Adrenal gland (tissue), 12 donors: ENCODE results near the gene TXLNB. TPM values are rescaled to one million over a fixed set of nuclear protein-coding genes. Genes with fewer than 3 reads are reported as not detected.
"Not testable (repeated sequence)": the region's sequence is repeated elsewhere in the genome, so short reads cannot be mapped to it uniquely, and the experiment has no call there.

Experiments
- DNase-seq, 7 donors: peaks; one replicate each; pipeline ENCODE4 v3.0.0-alpha.2; 2019 to 2020
- H3K27ac ChIP-seq, 5 donors: fragments of 200-600 bp; sonication (generic) in 4 of 5; 1 replicate in 3 of 5; 2 replicates in 2 of 5; pipeline versions ENCODE4 v1.5.1 to v1.8.0; 2016 to 2020; ENCODE audit warnings: mild to moderate bottlenecking in 1 of 5
- H3K27me3 ChIP-seq: fragments of 200-600 bp; 2 replicates; pipeline ENCODE4 v1.8.0; 2021
- H3K36me3 ChIP-seq, 2 donors: fragments of 200-600 bp; replicated peaks in 1 of 2; 1 replicate in 1 of 2; 2 replicates in 1 of 2; pipeline versions ENCODE4 v1.5.1 to v1.8.0; 2018 to 2022
- H3K4me1 ChIP-seq, 2 donors: fragments of 200-600 bp; replicated peaks in 1 of 2; 1 replicate in 1 of 2; 2 replicates in 1 of 2; pipeline versions ENCODE4 v1.5.1 to v1.8.0; 2018 to 2021
- H3K4me3 ChIP-seq, 4 donors: fragments of 200-600 bp; sonication (generic) in 3 of 4; one replicate each; pipeline ENCODE4 v1.5.1; 2016 to 2018
- H3K9me3 ChIP-seq, 3 donors: fragments of 200-600 bp; sonication (generic) in 1 of 3; replicated peaks in 1 of 3; 1 replicate in 2 of 3; 2 replicates in 1 of 3; pipeline versions ENCODE4 v1.5.1 to v1.8.0; 2016 to 2021
- POLR2A ChIP-seq, 2 donors: fragments of 450-650 bp; IDR thresholded peaks; one replicate each; pipeline ENCODE4 v1.6.1; 2017; ENCODE audit warnings: antibody characterized with exemption in 2 of 2, mild to moderate bottlenecking in 2 of 2, moderate library complexity in 1 of 2
- WGBS, 4 donors: extraction: QIAGEN DNeasy Blood & Tissue Kit in 2 of 4; methylation state at CpG; one replicate each; pipeline versions ENCODE4 v1.1.5 to v1.1.7; 2013 to 2017; 5-methylcytosine and 5-hydroxymethylcytosine counted together
- intact Hi-C, 2 donors: fragments of 100-400 bp; cut with DNase I; formaldehyde crosslinking; loops; one replicate each; pipeline versions ENCODE4 v1.14.1 to v1.15.0; 2022 to 2023
- polyA plus RNA-seq, 3 donors: library from polyadenylated mRNA; stranded (reverse); fragments of 200-250 nt in 2 of 3; fragments of 350-450 nt in 1 of 3; fragmentation: Illumina TruSeq in 1 of 3; extraction: RNeasy Lipid Tissue Mini Kit (QIAGEN cat#74804) in 1 of 3; gene quantifications; one replicate each; pipeline ENCODE4 v1.2.3, GENCODE V29; 2013 to 2014
- total RNA-seq, 9 donors: library from RNA; depleted of rRNA in 4 of 9; stranded (reverse); fragments of >200 nt in 4 of 9; fragments of 120-200 nt in 1 of 9; fragmentation: NEBNext Ultra II Directional in 1 of 9; extraction: Animal tissue kit (Norgen Biotek cat#: 25700) in 1 of 9; gene quantifications; one replicate each; pipeline versions ENCODE4 v1.1.0 to v1.2.4, GENCODE V29; 2013 to 2023
- TF ChIP-seq, protein P1 (sequence below), 6 experiments: fragments of 450-650 bp in 4 of 6; fragments of 200-600 bp in 2 of 6; sonication (generic) in 1 of 6; IDR thresholded peaks; 1 replicate in 5 of 6; 2 replicates in 1 of 6; pipeline versions ENCODE4 v1.5.1 to v1.8.0; 2016 to 2021; ENCODE audit warnings: antibody characterized with exemption in 6 of 6, mild to moderate bottlenecking in 2 of 6, moderate library complexity in 1 of 6
- donor health status: healthy with polysubstance abuse.
- donor health status: Bipolar disorder and iron deficiency.
- donor health status: DM: yes; HTN: yes; CAD: no.
- donor health status: DM: no; HTN: no; CAD: no.
- donor health status: DM: no; HTN: no; CAD: no.
- donor health status: DM: yes; HTN: yes; CAD: no.

TXLNB gene
- total and polyA plus RNA-seq, 12 donors: 0.25 to 9.5 (median 2.2) TPM

DNA sequence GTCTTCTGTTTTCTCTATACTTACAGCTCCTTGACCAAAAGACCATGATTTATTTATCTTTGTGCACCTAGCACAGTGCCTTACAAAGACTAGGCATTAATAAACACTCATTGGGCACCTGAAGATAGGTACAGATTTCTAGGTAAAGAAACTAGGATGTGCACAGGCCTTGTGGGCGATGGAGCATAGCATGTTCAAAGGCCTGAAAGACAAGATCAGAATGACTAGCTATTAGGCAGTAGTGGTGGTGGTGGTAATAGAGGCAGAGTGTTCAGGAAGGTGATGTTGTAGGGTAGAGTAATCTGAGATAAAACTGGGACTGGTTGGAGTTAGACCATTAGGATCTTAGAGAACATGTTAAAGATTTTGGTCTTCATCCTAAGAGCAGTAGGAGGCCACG, 3.9 kb downstream of the TXLNB start:
- Histone ChIP-seq H3K36me3 (no peaks in the 10 kb centered on the region), H3K27ac (no peak overlapping the region), H3K9me3 (no peaks in the 10 kb centered on the region), H3K27me3 (no peaks in the 10 kb centered on the region), H3K4me1 (peaks cover 11 to 26% of the 10 kb centered on the region in 2 donors), H3K4me3 (no peak overlapping the region)
- intact Hi-C loops: no loop called here
- DNase-seq: no peak
- TF ChIP-seq, protein P1, sequence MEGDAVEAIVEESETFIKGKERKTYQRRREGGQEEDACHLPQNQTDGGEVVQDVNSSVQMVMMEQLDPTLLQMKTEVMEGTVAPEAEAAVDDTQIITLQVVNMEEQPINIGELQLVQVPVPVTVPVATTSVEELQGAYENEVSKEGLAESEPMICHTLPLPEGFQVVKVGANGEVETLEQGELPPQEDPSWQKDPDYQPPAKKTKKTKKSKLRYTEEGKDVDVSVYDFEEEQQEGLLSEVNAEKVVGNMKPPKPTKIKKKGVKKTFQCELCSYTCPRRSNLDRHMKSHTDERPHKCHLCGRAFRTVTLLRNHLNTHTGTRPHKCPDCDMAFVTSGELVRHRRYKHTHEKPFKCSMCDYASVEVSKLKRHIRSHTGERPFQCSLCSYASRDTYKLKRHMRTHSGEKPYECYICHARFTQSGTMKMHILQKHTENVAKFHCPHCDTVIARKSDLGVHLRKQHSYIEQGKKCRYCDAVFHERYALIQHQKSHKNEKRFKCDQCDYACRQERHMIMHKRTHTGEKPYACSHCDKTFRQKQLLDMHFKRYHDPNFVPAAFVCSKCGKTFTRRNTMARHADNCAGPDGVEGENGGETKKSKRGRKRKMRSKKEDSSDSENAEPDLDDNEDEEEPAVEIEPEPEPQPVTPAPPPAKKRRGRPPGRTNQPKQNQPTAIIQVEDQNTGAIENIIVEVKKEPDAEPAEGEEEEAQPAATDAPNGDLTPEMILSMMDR (IDR thresholded peaks at IDR 0.05): no peak
- no peak for TF ChIP-seq POLR2A (IDR thresholded peaks at IDR 0.05)
- WGBS, 4 donors: 92 to 100% (median 96%) methylated on average over 2 of the region's 2 CpGs

DNA sequence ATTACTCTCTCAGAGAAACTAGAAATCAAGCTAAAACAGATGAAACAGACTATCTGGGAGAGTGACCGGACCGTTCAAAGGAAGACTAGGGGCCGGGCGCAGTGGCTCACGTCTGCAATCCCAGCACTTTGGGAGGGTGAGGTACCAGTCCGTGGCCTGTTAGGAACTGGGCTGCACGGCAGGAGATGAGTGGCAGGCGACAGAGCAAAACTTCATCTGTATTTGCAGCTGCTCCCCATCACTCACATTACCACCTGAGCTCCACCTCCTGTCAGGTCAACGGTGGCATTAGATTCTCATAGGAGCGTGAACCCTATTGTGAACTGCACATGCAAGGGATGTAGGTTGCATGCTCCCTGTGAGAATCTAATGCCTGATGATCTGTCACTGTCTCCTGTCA, 5.4 kb downstream of the TXLNB start:
- H3K4me3 ChIP-seq, H3K27ac ChIP-seq, H3K36me3 ChIP-seq, H3K27me3 ChIP-seq, intact Hi-C loops, H3K9me3 ChIP-seq, DNase-seq: not testable (repeated sequence)
- H3K4me1 ChIP-seq: peaks cover 11 to 15% of the 10 kb centered on the region in 2 donors
- WGBS, 4 donors: 90 to 97% (median 93%) methylated on average over 8 to 10 of the region's 10 CpGs

DNA sequence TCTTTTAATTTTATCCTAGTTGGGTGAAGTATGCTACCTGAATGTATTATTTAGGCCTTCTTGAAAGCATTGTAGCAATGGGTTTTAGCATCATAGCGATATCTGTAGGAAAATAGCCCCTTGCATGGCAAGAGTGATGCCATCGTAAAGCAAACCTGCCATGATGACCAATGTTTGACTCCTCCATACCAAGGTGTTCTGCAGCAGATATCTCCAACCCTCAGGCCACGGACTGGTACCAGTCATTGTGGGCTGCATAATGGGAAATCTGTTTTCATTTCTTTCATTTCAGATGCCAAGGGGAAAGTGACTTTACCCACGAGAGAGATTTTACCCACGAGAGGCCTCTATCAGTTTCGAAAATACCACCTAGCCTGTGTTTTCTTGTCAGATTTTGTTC, 6.2 kb downstream of the TXLNB start:
- no peak for TF ChIP-seq POLR2A (IDR thresholded peaks at IDR 0.05)
- no peaks in the 10 kb centered on the region for H3K36me3 ChIP-seq
- no peaks in the 10 kb centered on the region for H3K9me3 ChIP-seq
- peaks cover 7 to 12% of the 10 kb centered on the region in 2 donors for H3K4me1 ChIP-seq
- intact Hi-C loops: no loop called here
- peak overlapping the region in 1 of 5 donors; percentile 40 for H3K27ac ChIP-seq
- H3K4me3 ChIP-seq: no peak overlapping the region
- DNase-seq: no peak
- no peaks in the 10 kb centered on the region for H3K27me3 ChIP-seq
- 59 to 71% (median 64%) methylated on average over 6 of the region's 6 CpGs for WGBS, 4 donors

DNA sequence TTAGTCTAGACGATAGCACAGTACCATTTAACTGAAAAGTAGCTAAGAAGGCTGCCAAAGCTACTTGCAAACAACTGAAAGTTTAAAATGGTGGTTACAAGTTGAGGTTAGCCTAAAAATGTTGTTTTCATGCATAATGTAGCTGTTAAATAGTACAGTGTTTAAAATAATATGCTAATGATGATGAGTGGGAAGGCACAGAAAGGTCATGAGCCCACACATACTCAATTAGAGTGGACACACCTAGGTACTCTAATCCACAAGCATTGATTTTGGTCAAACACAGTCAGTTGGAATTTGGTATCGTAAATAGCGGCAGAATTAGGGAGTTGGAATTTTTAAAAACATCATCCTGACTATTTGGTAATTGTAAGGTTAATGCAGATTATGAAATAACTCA, 7.0 kb downstream of the TXLNB start:
- intact Hi-C loops: no loop called here

DNA sequence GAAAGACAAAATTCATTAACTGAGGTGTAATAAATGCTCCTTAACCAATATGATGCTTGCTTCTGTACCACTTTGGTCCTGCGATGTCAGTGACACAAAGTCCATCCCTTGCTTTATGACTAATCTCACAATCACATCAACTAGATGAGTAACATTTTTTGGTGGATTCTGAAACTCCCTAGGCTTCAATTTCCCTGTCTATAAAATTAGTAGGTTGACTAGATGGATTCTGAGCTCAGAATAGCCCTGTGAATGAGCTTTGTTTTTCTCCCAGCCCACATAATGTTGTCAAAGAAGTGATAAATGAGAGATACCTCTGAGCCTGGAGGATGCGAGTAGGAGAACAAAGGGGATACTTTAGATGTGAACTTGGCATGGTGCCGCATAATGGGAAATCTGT, 9.1 kb downstream of the TXLNB start:
- no peak for DNase-seq
- intact Hi-C loops: no loop called here
- Histone ChIP-seq H3K36me3 (no peaks in the 10 kb centered on the region), H3K27ac (no peak overlapping the region), H3K4me1 (peaks cover 0 to 8% of the 10 kb centered on the region in 2 donors), H3K9me3 (no peaks in the 10 kb centered on the region), H3K27me3 (no peaks in the 10 kb centered on the region), H3K4me3 (no peak overlapping the region)
- 52 to 94% (median 87%) methylated on average over 3 of the region's 3 CpGs for WGBS, 4 donors
- TF ChIP-seq POLR2A (IDR thresholded peaks at IDR 0.05): no peak

More for the DNA sequence above, 7.0 kb downstream of the TXLNB start:
- Histone ChIP-seq H3K27ac (no peak overlapping the region), H3K4me1 (peaks cover 0 to 8% of the 10 kb centered on the region in 2 donors), H3K27me3 (no peaks in the 10 kb centered on the region), H3K36me3 (no peaks in the 10 kb centered on the region), H3K4me3 (no peak overlapping the region), H3K9me3 (no peaks in the 10 kb centered on the region)
- 79 to 99% (median 97%) methylated on average over 3 of the region's 3 CpGs for WGBS, 4 donors
- no peak for DNase-seq
- TF ChIP-seq, protein P1 (IDR thresholded peaks at IDR 0.05): no peak
- no peak for TF ChIP-seq POLR2A (IDR thresholded peaks at IDR 0.05)

DNA sequence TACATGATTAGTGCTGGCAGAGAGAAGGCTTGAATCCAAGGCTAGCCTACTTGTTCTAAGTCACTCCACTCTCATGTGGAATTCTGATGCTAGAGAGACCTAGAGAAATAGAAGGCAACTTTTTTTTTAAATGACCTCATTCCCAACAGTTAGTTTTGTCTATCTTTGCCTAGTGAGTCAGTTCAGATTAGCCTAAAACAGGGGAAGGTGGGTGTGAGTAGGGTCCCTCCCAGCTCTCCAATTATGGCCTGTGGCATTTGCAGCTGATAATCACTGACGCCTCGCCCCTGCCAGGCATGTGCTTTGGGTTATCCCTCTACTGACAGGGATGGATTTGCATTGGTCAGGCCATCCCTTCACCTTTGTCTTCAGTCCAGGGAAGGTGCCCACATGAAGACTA, 13.6 kb downstream of the TXLNB start:
- Histone ChIP-seq H3K27me3 (no peaks in the 10 kb centered on the region), H3K27ac (no peak overlapping the region), H3K4me3 (no peak overlapping the region), H3K9me3 (no peaks in the 10 kb centered on the region), H3K4me1 (peaks cover 0 to 8% of the 10 kb centered on the region in 2 donors), H3K36me3 (no peaks in the 10 kb centered on the region)
- intact Hi-C loops: no loop called here
- DNase-seq: no peak
- WGBS, 4 donors: 95 to 100% (median 96%) methylated on average over 2 of the region's 2 CpGs
- TF ChIP-seq, protein P1 (IDR thresholded peaks at IDR 0.05): no peak
- no peak for TF ChIP-seq POLR2A (IDR thresholded peaks at IDR 0.05)
